Measurements from ENCODE around the gene F2R.

DNA sequence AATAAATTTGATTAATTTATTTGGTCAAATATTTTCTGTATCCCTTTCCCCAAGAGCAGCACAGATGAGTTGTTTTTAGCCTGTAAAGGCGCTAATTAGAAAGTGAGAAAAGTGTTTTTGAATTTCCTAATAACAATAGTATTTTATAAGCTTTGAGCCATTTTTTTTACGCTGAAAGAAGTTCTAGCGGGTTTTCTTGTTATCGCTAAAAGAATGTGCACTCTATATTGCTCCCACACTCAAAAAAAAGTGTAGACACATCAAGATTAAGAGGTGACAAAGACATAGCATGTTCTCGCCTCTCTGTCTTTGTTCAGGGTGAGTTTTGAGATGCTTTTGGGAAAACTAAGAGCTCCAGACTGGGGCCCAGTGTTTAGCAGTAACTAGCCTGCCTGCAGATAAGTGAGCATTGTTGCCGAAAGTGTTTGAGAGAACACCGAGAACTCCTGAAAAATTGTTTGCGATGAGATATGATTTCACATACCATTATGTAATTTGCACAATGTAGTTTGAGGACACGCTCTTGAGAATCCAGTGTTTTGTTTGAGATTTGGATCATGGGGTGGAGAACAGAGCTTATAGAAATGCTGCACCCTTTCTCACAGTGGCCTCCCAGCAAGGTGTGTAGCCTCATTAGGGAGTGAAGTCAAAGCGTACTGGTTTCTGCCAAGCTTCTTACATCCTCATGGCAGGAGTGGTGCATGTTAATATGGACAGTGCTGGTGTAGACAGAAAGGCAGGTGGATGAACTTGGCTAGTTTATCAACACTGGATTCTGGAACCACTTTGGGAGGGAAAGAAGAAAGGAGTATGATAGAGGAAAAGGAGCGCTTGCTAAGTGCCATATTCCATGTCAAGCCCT lies 1.5 kb downstream of the F2R start:
- TF ChIP-seq, protein P1, sequence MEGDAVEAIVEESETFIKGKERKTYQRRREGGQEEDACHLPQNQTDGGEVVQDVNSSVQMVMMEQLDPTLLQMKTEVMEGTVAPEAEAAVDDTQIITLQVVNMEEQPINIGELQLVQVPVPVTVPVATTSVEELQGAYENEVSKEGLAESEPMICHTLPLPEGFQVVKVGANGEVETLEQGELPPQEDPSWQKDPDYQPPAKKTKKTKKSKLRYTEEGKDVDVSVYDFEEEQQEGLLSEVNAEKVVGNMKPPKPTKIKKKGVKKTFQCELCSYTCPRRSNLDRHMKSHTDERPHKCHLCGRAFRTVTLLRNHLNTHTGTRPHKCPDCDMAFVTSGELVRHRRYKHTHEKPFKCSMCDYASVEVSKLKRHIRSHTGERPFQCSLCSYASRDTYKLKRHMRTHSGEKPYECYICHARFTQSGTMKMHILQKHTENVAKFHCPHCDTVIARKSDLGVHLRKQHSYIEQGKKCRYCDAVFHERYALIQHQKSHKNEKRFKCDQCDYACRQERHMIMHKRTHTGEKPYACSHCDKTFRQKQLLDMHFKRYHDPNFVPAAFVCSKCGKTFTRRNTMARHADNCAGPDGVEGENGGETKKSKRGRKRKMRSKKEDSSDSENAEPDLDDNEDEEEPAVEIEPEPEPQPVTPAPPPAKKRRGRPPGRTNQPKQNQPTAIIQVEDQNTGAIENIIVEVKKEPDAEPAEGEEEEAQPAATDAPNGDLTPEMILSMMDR (optimal IDR thresholded peaks at IDR 0.05 in 1 of 3, IDR thresholded peaks at IDR 0.05 in 1 of 3, conservative IDR thresholded peaks at IDR 0.05 in 1 of 3; ENCODE audit: extremely low read depth in 1 of 3, insufficient read depth in 2 of 3, low read length in 3 of 3), result no peak
- no peak for TF ChIP-seq EZH2 (IDR thresholded peaks at IDR 0.05; ENCODE audit: low read length)

All from keratinocyte (primary cell).